Measurements from ENCODE around the gene GLRX3. TPM values are rescaled to one million over a fixed set of nuclear protein-coding genes. Genes with fewer than 3 reads are reported as not detected.

The GLRX3 gene
- total and polyA plus RNA-seq, 2 of the 13 experiments (the other 11 are each of a cell fraction or from before 2014, with no cell fraction given): 91.4 to 135 TPM

DNA sequence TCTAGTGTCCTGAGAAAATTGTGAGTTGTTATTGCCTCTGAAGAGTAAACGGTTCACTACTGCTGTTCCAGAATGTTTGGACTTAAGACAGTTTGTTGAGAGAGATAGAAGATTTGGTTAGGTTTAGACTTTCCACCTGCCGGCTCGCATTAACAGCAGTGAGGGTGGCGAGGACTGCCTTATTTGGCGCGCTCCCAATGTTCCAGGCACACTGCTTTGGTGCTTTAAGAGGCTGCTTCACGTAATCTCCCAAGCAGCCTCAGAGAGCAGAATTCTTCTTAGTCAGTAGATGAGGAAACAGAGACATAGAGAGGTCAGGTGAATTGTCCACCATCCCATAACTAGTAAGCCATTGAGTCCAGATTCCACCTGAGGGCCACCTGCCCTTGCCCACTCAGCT is 41.1 kb downstream of the GLRX3 start:
- no peak for FAIRE-seq
- CTCF ChIA-PET (ENCODE audit: low intra/inter-chr PET ratio, low total read pairs): no interaction called here

More for the DNA sequence above, 41.1 kb downstream of the GLRX3 start:
- Histone ChIP-seq H3K4me3 (replicated peaks in 1 of 3; ENCODE audit: insufficient read depth in 1 of 3, low read depth in 2 of 3, low read length in 3 of 3) (no peak overlapping the region), H3K27me3 (ENCODE audit: control insufficient read depth in 1 of 2, insufficient read depth in 2 of 2, low read length in 2 of 2) (no peaks in the 10 kb centered on the region), H3K9me3 (ENCODE audit: low read length) (no peaks in the 10 kb centered on the region), H2AFZ (ENCODE audit: low read length) (no peak overlapping the region), H3K36me3 (replicated peaks in 1 of 2; ENCODE audit: control insufficient read depth in 1 of 2, insufficient read depth in 2 of 2, low read length in 2 of 2) (peaks cover 16 to 73% of the 10 kb centered on the region in 2 experiments; a peak in 4 of 5 replicates), H3K4me2 (ENCODE audit: low read depth, low read length) (no peak overlapping the region), H3K27ac (ENCODE audit: extremely low read length, insufficient read depth, low read length) (no peak overlapping the region), H3K9ac (ENCODE audit: insufficient read depth, low read depth, low read length) (no peak overlapping the region), H3K79me2 (ENCODE audit: insufficient read depth, low read length) (no peaks in the 10 kb centered on the region), H3K4me1 (ENCODE audit: insufficient read depth, low read length) (no peaks in the 10 kb centered on the region), H4K20me1 (ENCODE audit: insufficient read depth, low read length) (no peaks in the 10 kb centered on the region; the same call in none of the 2 replicates)
- in situ Hi-C loops (cut with HindIII; ENCODE audit: extremely low pct_ligation_motif_present, low pct_unique_long_range_greater_than_20kb) (loop anchor here (25.0 kb wide), 1 partner anchor 1710 kb away; no protein-coding TSS in a partner anchor), intact Hi-C loops (cut with micrococcal nuclease; ENCODE audit: unreplicated experiment) (no loop called here)
- TF ChIP-seq YEATS4 (CRISPR knock-in tag; IDR thresholded peaks at IDR 0.05; ENCODE audit: borderline replicate concordance) (no peak), CBX5 (CRISPR knock-in tag; IDR thresholded peaks at IDR 0.05; ENCODE audit: borderline replicate concordance) (no peak), ZNF619 (CRISPR knock-in tag; IDR thresholded peaks at IDR 0.05) (no peak), MED13 (CRISPR knock-in tag; IDR thresholded peaks at IDR 0.05) (no peak), KLF13 (CRISPR knock-in tag; IDR thresholded peaks at IDR 0.05) (no peak), ZNF639 (CRISPR knock-in tag; conservative IDR thresholded peaks at IDR 0.05) (no peak), MAZ (IDR thresholded peaks at IDR 0.05; ENCODE audit: borderline replicate concordance, low read depth, low read length) (no peak), MAZ (CRISPR knock-in tag; IDR thresholded peaks at IDR 0.05; ENCODE audit: low read depth) (no peak), HBP1 (CRISPR knock-in tag; IDR thresholded peaks at IDR 0.05; ENCODE audit: low read depth) (no peak), ZBTB7A (CRISPR knock-in tag; IDR thresholded peaks at IDR 0.05) (no peak)
- TF ChIP-seq, protein P1, sequence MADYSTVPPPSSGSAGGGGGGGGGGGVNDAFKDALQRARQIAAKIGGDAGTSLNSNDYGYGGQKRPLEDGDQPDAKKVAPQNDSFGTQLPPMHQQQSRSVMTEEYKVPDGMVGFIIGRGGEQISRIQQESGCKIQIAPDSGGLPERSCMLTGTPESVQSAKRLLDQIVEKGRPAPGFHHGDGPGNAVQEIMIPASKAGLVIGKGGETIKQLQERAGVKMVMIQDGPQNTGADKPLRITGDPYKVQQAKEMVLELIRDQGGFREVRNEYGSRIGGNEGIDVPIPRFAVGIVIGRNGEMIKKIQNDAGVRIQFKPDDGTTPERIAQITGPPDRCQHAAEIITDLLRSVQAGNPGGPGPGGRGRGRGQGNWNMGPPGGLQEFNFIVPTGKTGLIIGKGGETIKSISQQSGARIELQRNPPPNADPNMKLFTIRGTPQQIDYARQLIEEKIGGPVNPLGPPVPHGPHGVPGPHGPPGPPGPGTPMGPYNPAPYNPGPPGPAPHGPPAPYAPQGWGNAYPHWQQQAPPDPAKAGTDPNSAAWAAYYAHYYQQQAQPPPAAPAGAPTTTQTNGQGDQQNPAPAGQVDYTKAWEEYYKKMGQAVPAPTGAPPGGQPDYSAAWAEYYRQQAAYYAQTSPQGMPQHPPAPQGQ (CRISPR knock-in tag; IDR thresholded peaks at IDR 0.05; ENCODE audit: borderline replicate concordance): no peak
- TF ChIP-seq, protein P2, sequence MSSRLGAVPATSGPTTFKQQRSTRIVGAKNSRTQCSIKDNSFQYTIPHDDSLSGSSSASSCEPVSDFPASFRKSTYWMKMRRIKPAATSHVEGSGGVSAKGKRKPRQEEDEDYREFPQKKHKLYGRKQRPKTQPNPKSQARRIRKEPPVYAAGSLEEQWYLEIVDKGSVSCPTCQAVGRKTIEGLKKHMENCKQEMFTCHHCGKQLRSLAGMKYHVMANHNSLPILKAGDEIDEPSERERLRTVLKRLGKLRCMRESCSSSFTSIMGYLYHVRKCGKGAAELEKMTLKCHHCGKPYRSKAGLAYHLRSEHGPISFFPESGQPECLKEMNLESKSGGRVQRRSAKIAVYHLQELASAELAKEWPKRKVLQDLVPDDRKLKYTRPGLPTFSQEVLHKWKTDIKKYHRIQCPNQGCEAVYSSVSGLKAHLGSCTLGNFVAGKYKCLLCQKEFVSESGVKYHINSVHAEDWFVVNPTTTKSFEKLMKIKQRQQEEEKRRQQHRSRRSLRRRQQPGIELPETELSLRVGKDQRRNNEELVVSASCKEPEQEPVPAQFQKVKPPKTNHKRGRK (CRISPR knock-in tag; IDR thresholded peaks at IDR 0.05): no peak
- no TSS peak for BruUV-seq (replicated peaks)
- WGBS (ENCODE audit: low lambda C conversion rate): 94% methylated on average over 7 of the region's 7 CpGs
- POLR2A ChIA-PET: no interaction called here
- DNase-seq (ENCODE audit: low spot score) (no peak), ATAC-seq (no peak)

Data from HepG2 (cell line).